DOHH2 (cell line): ENCODE results near the gene FNDC3B.

ENCODE experiments used
- H3F3A ChIP-seq: fragments of 200-600 bp; sonication (generic), shearing (Covaris generic); 2 replicates; pipeline ENCODE4 v1.6.0; 2016; ENCODE audit warnings: antibody characterized with exemption, mild to moderate bottlenecking; ENCODE audit not compliant: control insufficient read depth, insufficient read depth
- H3K27ac ChIP-seq: fragments of 200-600 bp; sonication (generic); 2 replicates; pipeline ENCODE4 v1.5.1; 2014; ENCODE audit warnings: low read depth, mild to moderate bottlenecking, low read length, moderate library complexity
- H3K27me3 ChIP-seq: fragments of 200-600 bp; sonication (generic); 2 replicates; pipeline ENCODE4 v1.6.1; 2014; ENCODE audit warnings: mild to moderate bottlenecking, low read length, mixed read lengths; ENCODE audit not compliant: control insufficient read depth
- H3K36me3 ChIP-seq: fragments of 200-600 bp; sonication (generic); 2 replicates; pipeline ENCODE4 v1.6.1; 2014; ENCODE audit warnings: mild to moderate bottlenecking, low read length, moderate library complexity, mixed read lengths; ENCODE audit not compliant: control insufficient read depth
- H3K4me1 ChIP-seq: fragments of 200-600 bp; sonication (generic); 2 replicates; pipeline ENCODE4 v1.6.1; 2014; ENCODE audit warnings: mild to moderate bottlenecking, low read length, mixed read lengths; ENCODE audit not compliant: control insufficient read depth
- H3K4me2 ChIP-seq: fragments of 200-600 bp; sonication (generic); 2 replicates; pipeline ENCODE4 v1.6.0; 2014; ENCODE audit warnings: mild to moderate bottlenecking, low read length, moderate library complexity
- H3K4me3 ChIP-seq: fragments of 200-600 bp; sonication (generic); 2 replicates; pipeline ENCODE4 v1.5.1; 2014; ENCODE audit warnings: mild to moderate bottlenecking, low read length, mixed read lengths
- H3K79me2 ChIP-seq: fragments of 200-600 bp; sonication (generic); 2 replicates; pipeline ENCODE4 v1.6.1; 2014; ENCODE audit warnings: mild to moderate bottlenecking, low read length, mixed read lengths; ENCODE audit not compliant: control insufficient read depth
- H3K9me2 ChIP-seq: fragments of 200-600 bp; sonication (generic); replicated peaks from 2 replicates; pipeline ENCODE4 v1.6.1; 2014; ENCODE audit warnings: mild to moderate bottlenecking, low read length, mixed read lengths; ENCODE audit not compliant: control insufficient read depth
- H3K9me3 ChIP-seq: fragments of 200-600 bp; sonication (generic); 2 replicates; pipeline ENCODE4 v1.6.1; 2014; ENCODE audit warnings: antibody characterized with exemption, low read length, mixed read lengths; ENCODE audit not compliant: control insufficient read depth, insufficient read depth
- H4K20me1 ChIP-seq: fragments of 200-600 bp; sonication (generic); 2 replicates; pipeline ENCODE4 v1.6.0; 2014; ENCODE audit warnings: low read depth, mild to moderate bottlenecking, antibody characterized with exemption, low read length, moderate library complexity; ENCODE audit not compliant: control insufficient read depth, insufficient read depth
- CTCF ChIP-seq: fragments of 200-600 bp; sonication (generic); IDR thresholded peaks from one replicate; pipeline ENCODE4 v1.5.1; 2014; ENCODE audit warnings: antibody characterized with exemption, mild to moderate bottlenecking, low read depth, low read length; ENCODE audit not compliant: poor library complexity, severe bottlenecking
- EZH2phosphoT487 ChIP-seq: fragments of 200-600 bp; sonication (generic); IDR thresholded peaks from 2 replicates; pipeline ENCODE4 v1.6.1; 2017; ENCODE audit warnings: borderline replicate concordance, mild to moderate bottlenecking, antibody characterized with exemption, low read length, moderate library complexity, mixed read lengths

FNDC3B gene

GRCh38 chr3:172164620-172165362 lies 125.4 kb downstream of the FNDC3B start:
- Histone ChIP-seq H3F3A (no peaks in the 10 kb centered on the region), H3K36me3 (no peaks in the 10 kb centered on the region), H3K4me2 (no peak overlapping the region), H3K9me2 (no peaks in the 10 kb centered on the region), H3K4me1 (peaks cover 5% of the 10 kb centered on the region; the same call in 1 of the 2 replicates), H3K9me3 (no peaks in the 10 kb centered on the region), H4K20me1 (no peaks in the 10 kb centered on the region), H3K79me2 (no peaks in the 10 kb centered on the region), H3K27ac (no peak overlapping the region), H3K27me3 (no peaks in the 10 kb centered on the region), H3K4me3 (no peak overlapping the region)
- TF ChIP-seq EZH2phosphoT487 (no peak), CTCF (no peak)

- H3K9me3 ChIP-seq: no peaks in the 10 kb centered on the region
- H3K27ac ChIP-seq: no peak overlapping the region
- no peak overlapping the region for H3K4me2 ChIP-seq
- no peaks in the 10 kb centered on the region for H3F3A ChIP-seq
- no peaks in the 10 kb centered on the region for H3K36me3 ChIP-seq
- no peak overlapping the region for H3K4me3 ChIP-seq
- no peak for TF ChIP-seq EZH2phosphoT487
- no peak for TF ChIP-seq CTCF
- no peaks in the 10 kb centered on the region for H4K20me1 ChIP-seq
- no peaks in the 10 kb centered on the region for H3K27me3 ChIP-seq
- no peaks in the 10 kb centered on the region for H3K4me1 ChIP-seq
- no peaks in the 10 kb centered on the region for H3K9me2 ChIP-seq
- no peaks in the 10 kb centered on the region for H3K79me2 ChIP-seq
Measured at GRCh38 chr3:172166261-172166660, 126.9 kb downstream of the FNDC3B start.

- no peaks in the 10 kb centered on the region for H3K27me3 ChIP-seq
- no peaks in the 10 kb centered on the region for H3K9me2 ChIP-seq
- H3K36me3 ChIP-seq: no peaks in the 10 kb centered on the region
- H3K27ac ChIP-seq: no peak overlapping the region
- no peaks in the 10 kb centered on the region for H3K9me3 ChIP-seq
- H3K4me2 ChIP-seq: no peak overlapping the region
- H3K79me2 ChIP-seq: no peaks in the 10 kb centered on the region
- no peaks in the 10 kb centered on the region for H3F3A ChIP-seq
- H3K4me1 ChIP-seq: no peaks in the 10 kb centered on the region
- H4K20me1 ChIP-seq: no peaks in the 10 kb centered on the region
- no peak for TF ChIP-seq CTCF
- no peak for TF ChIP-seq EZH2phosphoT487
- no peak overlapping the region for H3K4me3 ChIP-seq
Measured at GRCh38 chr3:172166890-172167289, 127.5 kb downstream of the FNDC3B start.
